HEK293 (cell line): ENCODE measurements around the gene GP1BB.
A peak's percentile ranks its signal among the peaks of the same experiment; 100 is the strongest.

Experiments used
- CTCF ChIA-PET: fragments of 350-600 bp; formaldehyde crosslinking; extraction: SDS; loops from one replicate; lab custom pipeline; 2021; ENCODE audit warnings: antibody characterized with exemption; lab: Yijun Ruan, JAX
- POLR2A ChIA-PET: fragments of 300-600 bp; formaldehyde crosslinking; extraction: SDS; loops from one replicate; lab custom pipeline; 2020; ENCODE audit warnings: antibody characterized with exemption, inconsistent platforms; lab: Yijun Ruan, JAX
- H3K27ac ChIP-seq: fragments of 200-500 bp; sonication (Bioruptor generic); 2 replicates; pipeline ENCODE4 v1.5.1; 2014; ENCODE audit warnings: low read depth, low read length, control low read depth, inconsistent platforms; ENCODE audit errors: extremely low read depth
- H3K36me3 ChIP-seq, 2 experiments: fragments of 200-500 bp in 1 of 2; sonication (Bioruptor generic) in 1 of 2; 1 replicate in 1 of 2; 2 replicates in 1 of 2; pipeline ENCODE4 v1.5.1; 2014 to 2017; ENCODE audit warnings: inconsistent platforms in 2 of 2, low read length in 2 of 2; ENCODE audit not compliant: control insufficient read depth in 2 of 2, insufficient read depth in 1 of 2
- H3K4me1 ChIP-seq: fragments of 200-500 bp; sonication (Bioruptor generic); 2 replicates; pipeline ENCODE4 v1.5.1; 2014; ENCODE audit warnings: mild to moderate bottlenecking, low read length, inconsistent platforms; ENCODE audit not compliant: control insufficient read depth, insufficient read depth
- H3K4me3 ChIP-seq: 2 replicates; pipeline ENCODE4 v1.5.1; 2011; ENCODE audit warnings: low read depth, mild to moderate bottlenecking, control low read depth, low read length, moderate library complexity
- H3K9me3 ChIP-seq: fragments of 200-500 bp; sonication (Bioruptor generic); 2 replicates; pipeline ENCODE4 v1.5.1; 2014; ENCODE audit warnings: low read depth, low read length, inconsistent platforms; ENCODE audit not compliant: control insufficient read depth, insufficient read depth
- BCL11A ChIP-seq: fragments of 450-650 bp; formaldehyde crosslinking; IDR thresholded peaks from 2 replicates; pipeline ENCODE4 v1.5.1; 2016; ENCODE audit warnings: low read depth, missing biosample characterization, missing genetic modification characterization
- EGR2 ChIP-seq: fragments of 450-650 bp; formaldehyde crosslinking; IDR thresholded peaks from 2 replicates; pipeline ENCODE4 v1.5.1; 2016; ENCODE audit warnings: low read depth, missing biosample characterization, missing genetic modification characterization
- KLF9 ChIP-seq: fragments of 450-650 bp; formaldehyde crosslinking; IDR thresholded peaks from 2 replicates; pipeline ENCODE4 v1.5.1; 2016; ENCODE audit warnings: missing biosample characterization, missing genetic modification characterization, low read depth
- OVOL3 ChIP-seq: fragments of 450-650 bp; formaldehyde crosslinking; IDR thresholded peaks from 2 replicates; pipeline ENCODE4 v1.5.1; 2016; ENCODE audit warnings: missing biosample characterization, missing genetic modification characterization
- SP2 ChIP-seq: fragments of 450-650 bp; formaldehyde crosslinking; IDR thresholded peaks from 2 replicates; pipeline ENCODE4 v1.5.1; 2016; ENCODE audit warnings: missing biosample characterization, missing genetic modification characterization
- SP7 ChIP-seq: fragments of 450-650 bp; formaldehyde crosslinking; IDR thresholded peaks from 2 replicates; pipeline ENCODE4 v1.5.1; 2016; ENCODE audit warnings: missing biosample characterization, missing genetic modification characterization
- YY1 ChIP-seq: fragments of 450-650 bp; formaldehyde crosslinking; IDR thresholded peaks from 2 replicates; pipeline ENCODE4 v1.5.1; 2018; ENCODE audit warnings: missing biosample characterization, missing genetic modification characterization
- ZFHX2 ChIP-seq: fragments of 450-650 bp; formaldehyde crosslinking; conservative IDR thresholded peaks from 2 replicates; pipeline ENCODE4 v1.5.1; 2016; ENCODE audit warnings: missing biosample characterization, missing genetic modification characterization
- ZFP41 ChIP-seq: fragments of 450-650 bp; formaldehyde crosslinking; IDR thresholded peaks from 2 replicates; pipeline ENCODE4 v1.5.1; 2016; ENCODE audit warnings: missing biosample characterization, missing genetic modification characterization, borderline replicate concordance
- ZNF132 ChIP-seq: fragments of 450-650 bp; formaldehyde crosslinking; IDR thresholded peaks from 2 replicates; pipeline ENCODE4 v1.5.1; 2017; ENCODE audit warnings: missing biosample characterization, missing genetic modification characterization, borderline replicate concordance
- ZNF155 ChIP-seq: fragments of 450-650 bp; formaldehyde crosslinking; IDR thresholded peaks from 2 replicates; pipeline ENCODE4 v1.5.1; 2016; ENCODE audit warnings: missing biosample characterization, missing genetic modification characterization
- ZNF24 ChIP-seq: fragments of 450-650 bp; formaldehyde crosslinking; IDR thresholded peaks from 2 replicates; pipeline ENCODE4 v1.5.1; 2016; ENCODE audit warnings: missing biosample characterization, missing genetic modification characterization
- ZNF292 ChIP-seq: fragments of 450-650 bp; formaldehyde crosslinking; IDR thresholded peaks from 2 replicates; pipeline ENCODE4 v1.5.1; 2016; ENCODE audit warnings: low read depth, missing biosample characterization, missing genetic modification characterization, borderline replicate concordance
- ZNF341 ChIP-seq: fragments of 450-650 bp; formaldehyde crosslinking; IDR thresholded peaks from 2 replicates; pipeline ENCODE4; 2016; ENCODE audit warnings: low read depth, missing biosample characterization, missing genetic modification characterization
- ZNF510 ChIP-seq: fragments of 450-650 bp; formaldehyde crosslinking; IDR thresholded peaks from 2 replicates; pipeline ENCODE4 v1.5.1; 2018; ENCODE audit warnings: mild to moderate bottlenecking, missing genetic modification characterization, missing biosample characterization; ENCODE audit not compliant: insufficient replicate concordance
- ZNF544 ChIP-seq: fragments of 450-650 bp; formaldehyde crosslinking; IDR thresholded peaks from 2 replicates; pipeline ENCODE4 v1.5.0; 2017; ENCODE audit warnings: missing biosample characterization, missing genetic modification characterization
- ZNF560 ChIP-seq: fragments of 450-650 bp; formaldehyde crosslinking; IDR thresholded peaks from 2 replicates; pipeline ENCODE4 v1.5.1; 2017; ENCODE audit warnings: missing biosample characterization, missing genetic modification characterization, borderline replicate concordance
- ZNF658 ChIP-seq: fragments of 450-650 bp; formaldehyde crosslinking; IDR thresholded peaks from 2 replicates; pipeline ENCODE4; 2016; ENCODE audit warnings: missing biosample characterization, missing genetic modification characterization
- ZNF701 ChIP-seq: fragments of 450-650 bp; formaldehyde crosslinking; IDR thresholded peaks from 2 replicates; pipeline ENCODE4 v1.5.1; 2016; ENCODE audit warnings: missing biosample characterization, missing genetic modification characterization
- TF ChIP-seq, protein P1 (sequence below): fragments of 450-650 bp; formaldehyde crosslinking; IDR thresholded peaks from 2 replicates; pipeline ENCODE4 v1.5.1; 2016; ENCODE audit warnings: missing biosample characterization, missing genetic modification characterization
- TF ChIP-seq, protein P2 (sequence below): fragments of 450-650 bp; formaldehyde crosslinking; IDR thresholded peaks from 2 replicates; pipeline ENCODE4 v1.5.1; 2017; ENCODE audit warnings: missing biosample characterization, missing genetic modification characterization
- TF ChIP-seq, protein P3 (sequence below): fragments of 450-650 bp; formaldehyde crosslinking; IDR thresholded peaks from 2 replicates; pipeline ENCODE4 v1.5.1; 2016; ENCODE audit warnings: missing biosample characterization, missing genetic modification characterization
- TF ChIP-seq, protein P4 (sequence below): fragments of 450-650 bp; formaldehyde crosslinking; IDR thresholded peaks from 2 replicates; pipeline ENCODE4 v1.5.1; 2017; ENCODE audit warnings: missing biosample characterization, missing genetic modification characterization
- TF ChIP-seq, protein P5 (sequence below): fragments of 450-650 bp; IDR thresholded peaks from 2 replicates; pipeline ENCODE4 v1.5.1; 2018; ENCODE audit warnings: missing biosample characterization, missing genetic modification characterization

Gene GP1BB

DNA sequence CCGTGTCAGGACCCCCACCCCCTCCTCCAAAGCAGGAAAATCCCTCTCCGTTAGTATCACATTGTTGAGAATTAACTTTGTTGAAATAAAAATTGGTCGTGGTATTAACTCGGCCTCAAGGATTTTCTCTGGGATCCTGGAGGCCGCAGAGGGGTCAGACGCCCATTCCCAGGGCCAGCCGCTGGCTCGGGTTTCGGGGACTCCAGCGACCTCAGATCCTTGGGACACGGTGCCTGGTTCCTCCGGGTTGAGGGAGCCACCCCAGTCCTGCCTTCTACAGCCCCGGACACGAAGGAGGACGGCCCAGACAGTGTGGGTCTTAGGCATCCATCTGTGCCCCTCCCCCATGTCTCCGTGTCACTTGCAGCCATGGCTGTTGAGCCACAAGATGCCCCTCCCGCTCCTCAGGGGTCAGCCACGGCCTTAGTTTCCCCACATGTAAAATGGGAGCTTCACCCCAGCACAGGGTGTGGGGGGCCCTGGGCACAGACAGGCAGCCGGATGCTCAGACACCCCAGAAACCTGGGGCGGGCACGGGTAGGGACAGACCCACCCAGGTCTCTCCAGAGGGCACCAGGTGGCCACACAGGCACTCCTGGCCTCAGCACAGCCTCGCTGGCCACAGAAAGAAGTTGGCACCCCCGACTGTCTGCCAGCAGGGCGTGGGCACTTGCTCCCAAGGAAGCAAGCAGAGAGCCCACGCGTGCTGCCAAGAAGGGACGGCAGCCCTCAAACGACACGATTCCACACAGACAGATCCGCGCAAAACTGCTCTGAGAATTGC is 15.5 kb downstream of the GP1BB start:
- CTCF ChIA-PET: interaction anchor here (0.5 to 1.0 kb wide), 2 partner anchors 9 to 231 kb away, joined by 3 read pairs; no protein-coding TSS in a partner anchor
- Histone ChIP-seq H3K4me1 (no peaks in the 10 kb centered on the region), H3K9me3 (no peaks in the 10 kb centered on the region), H3K36me3 (no peaks in the 10 kb centered on the region), H3K27ac (no peak overlapping the region), H3K4me3 (no peak overlapping the region)
- POLR2A ChIA-PET: no interaction called here
- TF ChIP-seq ZNF341 (tag by site-specific recombination): peak; percentile 56
- TF ChIP-seq, protein P1, sequence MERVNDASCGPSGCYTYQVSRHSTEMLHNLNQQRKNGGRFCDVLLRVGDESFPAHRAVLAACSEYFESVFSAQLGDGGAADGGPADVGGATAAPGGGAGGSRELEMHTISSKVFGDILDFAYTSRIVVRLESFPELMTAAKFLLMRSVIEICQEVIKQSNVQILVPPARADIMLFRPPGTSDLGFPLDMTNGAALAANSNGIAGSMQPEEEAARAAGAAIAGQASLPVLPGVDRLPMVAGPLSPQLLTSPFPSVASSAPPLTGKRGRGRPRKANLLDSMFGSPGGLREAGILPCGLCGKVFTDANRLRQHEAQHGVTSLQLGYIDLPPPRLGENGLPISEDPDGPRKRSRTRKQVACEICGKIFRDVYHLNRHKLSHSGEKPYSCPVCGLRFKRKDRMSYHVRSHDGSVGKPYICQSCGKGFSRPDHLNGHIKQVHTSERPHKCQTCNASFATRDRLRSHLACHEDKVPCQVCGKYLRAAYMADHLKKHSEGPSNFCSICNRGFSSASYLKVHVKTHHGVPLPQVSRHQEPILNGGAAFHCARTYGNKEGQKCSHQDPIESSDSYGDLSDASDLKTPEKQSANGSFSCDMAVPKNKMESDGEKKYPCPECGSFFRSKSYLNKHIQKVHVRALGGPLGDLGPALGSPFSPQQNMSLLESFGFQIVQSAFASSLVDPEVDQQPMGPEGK (tag by site-specific recombination): no peak
- TF ChIP-seq, all 188 proteins: peak for 1

DNA sequence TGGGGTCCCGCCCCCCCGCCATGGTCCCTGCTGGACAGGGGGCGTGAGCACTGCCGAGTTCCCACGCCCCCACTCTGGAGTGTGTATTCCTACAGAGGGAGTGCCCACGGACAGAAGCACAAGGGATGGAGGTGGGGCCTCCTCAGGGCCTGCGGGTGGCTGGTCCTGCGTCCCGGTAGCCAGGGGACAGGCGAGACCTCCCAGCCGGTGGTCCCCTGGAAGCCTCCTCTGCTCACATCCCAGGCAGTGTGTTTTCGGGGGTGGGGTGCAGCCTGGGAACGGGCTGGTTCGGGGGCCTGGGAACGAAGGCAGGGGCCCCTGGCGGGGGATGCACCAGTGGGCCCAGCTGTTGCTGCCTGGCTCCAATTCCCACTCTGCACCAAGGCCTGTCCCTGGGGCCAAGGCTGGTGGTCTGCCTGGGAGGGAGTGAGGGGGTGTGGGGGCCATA is 16.1 kb downstream of the GP1BB start:
- Histone ChIP-seq H3K9me3 (no peaks in the 10 kb centered on the region), H3K27ac (no peak overlapping the region), H3K36me3 (no peaks in the 10 kb centered on the region), H3K4me3 (no peak overlapping the region), H3K4me1 (no peaks in the 10 kb centered on the region)
- ChIA-PET POLR2A (no interaction called here), CTCF (interaction anchor here (1.0 to 4.0 kb wide), 2 partner anchors 9 kb away, joined by 3 to 25 read pairs; no protein-coding TSS in a partner anchor)
- TF ChIP-seq OVOL3 (tag by site-specific recombination) (no peak), ZNF292 (tag by site-specific recombination) (no peak), EGR2 (peak; percentile 70), ZNF155 (tag by site-specific recombination) (no peak), ZNF658 (tag by site-specific recombination) (no peak), ZNF544 (tag by site-specific recombination) (no peak), ZFP41 (tag by site-specific recombination) (no peak), KLF9 (peak; percentile 25; the same call in 1 of the 2 replicates), SP2 (peak; percentile 35; the same call in 1 of the 2 replicates), ZNF24 (no peak), BCL11A (tag by site-specific recombination) (no peak), ZNF560 (tag by site-specific recombination) (no peak), ZFHX2 (peak; percentile 91), ZNF132 (no peak), YY1 (tag by site-specific recombination) (no peak), ZNF341 (tag by site-specific recombination) (no peak), ZNF701 (tag by site-specific recombination) (no peak), ZNF510 (tag by site-specific recombination) (no peak), SP7 (tag by site-specific recombination) (no peak)
- TF ChIP-seq, protein P2, sequence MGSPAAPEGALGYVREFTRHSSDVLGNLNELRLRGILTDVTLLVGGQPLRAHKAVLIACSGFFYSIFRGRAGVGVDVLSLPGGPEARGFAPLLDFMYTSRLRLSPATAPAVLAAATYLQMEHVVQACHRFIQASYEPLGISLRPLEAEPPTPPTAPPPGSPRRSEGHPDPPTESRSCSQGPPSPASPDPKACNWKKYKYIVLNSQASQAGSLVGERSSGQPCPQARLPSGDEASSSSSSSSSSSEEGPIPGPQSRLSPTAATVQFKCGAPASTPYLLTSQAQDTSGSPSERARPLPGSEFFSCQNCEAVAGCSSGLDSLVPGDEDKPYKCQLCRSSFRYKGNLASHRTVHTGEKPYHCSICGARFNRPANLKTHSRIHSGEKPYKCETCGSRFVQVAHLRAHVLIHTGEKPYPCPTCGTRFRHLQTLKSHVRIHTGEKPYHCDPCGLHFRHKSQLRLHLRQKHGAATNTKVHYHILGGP (tag by site-specific recombination): no peak
- TF ChIP-seq, protein P3, sequence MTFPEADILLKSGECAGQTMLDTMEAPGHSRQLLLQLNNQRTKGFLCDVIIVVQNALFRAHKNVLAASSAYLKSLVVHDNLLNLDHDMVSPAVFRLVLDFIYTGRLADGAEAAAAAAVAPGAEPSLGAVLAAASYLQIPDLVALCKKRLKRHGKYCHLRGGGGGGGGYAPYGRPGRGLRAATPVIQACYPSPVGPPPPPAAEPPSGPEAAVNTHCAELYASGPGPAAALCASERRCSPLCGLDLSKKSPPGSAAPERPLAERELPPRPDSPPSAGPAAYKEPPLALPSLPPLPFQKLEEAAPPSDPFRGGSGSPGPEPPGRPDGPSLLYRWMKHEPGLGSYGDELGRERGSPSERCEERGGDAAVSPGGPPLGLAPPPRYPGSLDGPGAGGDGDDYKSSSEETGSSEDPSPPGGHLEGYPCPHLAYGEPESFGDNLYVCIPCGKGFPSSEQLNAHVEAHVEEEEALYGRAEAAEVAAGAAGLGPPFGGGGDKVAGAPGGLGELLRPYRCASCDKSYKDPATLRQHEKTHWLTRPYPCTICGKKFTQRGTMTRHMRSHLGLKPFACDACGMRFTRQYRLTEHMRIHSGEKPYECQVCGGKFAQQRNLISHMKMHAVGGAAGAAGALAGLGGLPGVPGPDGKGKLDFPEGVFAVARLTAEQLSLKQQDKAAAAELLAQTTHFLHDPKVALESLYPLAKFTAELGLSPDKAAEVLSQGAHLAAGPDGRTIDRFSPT (tag by site-specific recombination): no peak
- TF ChIP-seq, protein P4, sequence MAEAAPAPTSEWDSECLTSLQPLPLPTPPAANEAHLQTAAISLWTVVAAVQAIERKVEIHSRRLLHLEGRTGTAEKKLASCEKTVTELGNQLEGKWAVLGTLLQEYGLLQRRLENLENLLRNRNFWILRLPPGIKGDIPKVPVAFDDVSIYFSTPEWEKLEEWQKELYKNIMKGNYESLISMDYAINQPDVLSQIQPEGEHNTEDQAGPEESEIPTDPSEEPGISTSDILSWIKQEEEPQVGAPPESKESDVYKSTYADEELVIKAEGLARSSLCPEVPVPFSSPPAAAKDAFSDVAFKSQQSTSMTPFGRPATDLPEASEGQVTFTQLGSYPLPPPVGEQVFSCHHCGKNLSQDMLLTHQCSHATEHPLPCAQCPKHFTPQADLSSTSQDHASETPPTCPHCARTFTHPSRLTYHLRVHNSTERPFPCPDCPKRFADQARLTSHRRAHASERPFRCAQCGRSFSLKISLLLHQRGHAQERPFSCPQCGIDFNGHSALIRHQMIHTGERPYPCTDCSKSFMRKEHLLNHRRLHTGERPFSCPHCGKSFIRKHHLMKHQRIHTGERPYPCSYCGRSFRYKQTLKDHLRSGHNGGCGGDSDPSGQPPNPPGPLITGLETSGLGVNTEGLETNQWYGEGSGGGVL (tag by site-specific recombination): no peak
- TF ChIP-seq, protein P5, sequence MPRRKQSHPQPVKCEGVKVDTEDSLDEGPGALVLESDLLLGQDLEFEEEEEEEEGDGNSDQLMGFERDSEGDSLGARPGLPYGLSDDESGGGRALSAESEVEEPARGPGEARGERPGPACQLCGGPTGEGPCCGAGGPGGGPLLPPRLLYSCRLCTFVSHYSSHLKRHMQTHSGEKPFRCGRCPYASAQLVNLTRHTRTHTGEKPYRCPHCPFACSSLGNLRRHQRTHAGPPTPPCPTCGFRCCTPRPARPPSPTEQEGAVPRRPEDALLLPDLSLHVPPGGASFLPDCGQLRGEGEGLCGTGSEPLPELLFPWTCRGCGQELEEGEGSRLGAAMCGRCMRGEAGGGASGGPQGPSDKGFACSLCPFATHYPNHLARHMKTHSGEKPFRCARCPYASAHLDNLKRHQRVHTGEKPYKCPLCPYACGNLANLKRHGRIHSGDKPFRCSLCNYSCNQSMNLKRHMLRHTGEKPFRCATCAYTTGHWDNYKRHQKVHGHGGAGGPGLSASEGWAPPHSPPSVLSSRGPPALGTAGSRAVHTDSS (tag by site-specific recombination): no peak
